ENCODE measurements around the gene CCDC24.

DNA sequence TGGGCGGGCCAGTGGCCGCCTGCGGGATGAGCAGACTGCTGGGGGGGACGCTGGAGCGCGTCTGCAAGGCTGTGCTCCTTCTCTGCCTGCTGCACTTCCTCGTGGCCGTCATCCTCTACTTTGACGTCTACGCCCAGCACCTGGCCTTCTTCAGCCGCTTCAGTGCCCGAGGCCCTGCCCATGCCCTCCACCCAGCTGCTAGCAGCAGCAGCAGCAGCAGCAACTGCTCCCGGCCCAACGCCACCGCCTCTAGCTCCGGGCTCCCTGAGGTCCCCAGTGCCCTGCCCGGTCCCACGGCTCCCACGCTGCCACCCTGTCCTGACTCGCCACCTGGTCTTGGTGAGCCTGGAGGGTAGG lies 10.3 kb upstream of the CCDC24 start:
- TF ChIP-seq, protein P1, sequence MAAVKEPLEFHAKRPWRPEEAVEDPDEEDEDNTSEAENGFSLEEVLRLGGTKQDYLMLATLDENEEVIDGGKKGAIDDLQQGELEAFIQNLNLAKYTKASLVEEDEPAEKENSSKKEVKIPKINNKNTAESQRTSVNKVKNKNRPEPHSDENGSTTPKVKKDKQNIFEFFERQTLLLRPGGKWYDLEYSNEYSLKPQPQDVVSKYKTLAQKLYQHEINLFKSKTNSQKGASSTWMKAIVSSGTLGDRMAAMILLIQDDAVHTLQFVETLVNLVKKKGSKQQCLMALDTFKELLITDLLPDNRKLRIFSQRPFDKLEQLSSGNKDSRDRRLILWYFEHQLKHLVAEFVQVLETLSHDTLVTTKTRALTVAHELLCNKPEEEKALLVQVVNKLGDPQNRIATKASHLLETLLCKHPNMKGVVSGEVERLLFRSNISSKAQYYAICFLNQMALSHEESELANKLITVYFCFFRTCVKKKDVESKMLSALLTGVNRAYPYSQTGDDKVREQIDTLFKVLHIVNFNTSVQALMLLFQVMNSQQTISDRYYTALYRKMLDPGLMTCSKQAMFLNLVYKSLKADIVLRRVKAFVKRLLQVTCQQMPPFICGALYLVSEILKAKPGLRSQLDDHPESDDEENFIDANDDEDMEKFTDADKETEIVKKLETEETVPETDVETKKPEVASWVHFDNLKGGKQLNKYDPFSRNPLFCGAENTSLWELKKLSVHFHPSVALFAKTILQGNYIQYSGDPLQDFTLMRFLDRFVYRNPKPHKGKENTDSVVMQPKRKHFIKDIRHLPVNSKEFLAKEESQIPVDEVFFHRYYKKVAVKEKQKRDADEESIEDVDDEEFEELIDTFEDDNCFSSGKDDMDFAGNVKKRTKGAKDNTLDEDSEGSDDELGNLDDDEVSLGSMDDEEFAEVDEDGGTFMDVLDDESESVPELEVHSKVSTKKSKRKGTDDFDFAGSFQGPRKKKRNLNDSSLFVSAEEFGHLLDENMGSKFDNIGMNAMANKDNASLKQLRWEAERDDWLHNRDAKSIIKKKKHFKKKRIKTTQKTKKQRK (IDR thresholded peaks at IDR 0.05; ENCODE audit: borderline replicate concordance, low read depth, low read length), result no peak
- TF ChIP-seq ZNF274 (IDR thresholded peaks at IDR 0.05; ENCODE audit: borderline replicate concordance, low read depth, low read length) (no peak), SIX5 (IDR thresholded peaks at IDR 0.05; ENCODE audit: borderline replicate concordance in 1 of 2, insufficient read depth in 1 of 2, low read depth in 1 of 2, low read length in 2 of 2) (no peak), TBP (optimal IDR thresholded peaks at IDR 0.05; ENCODE audit: low read depth, low read length) (no peak), HNRNPK (IDR thresholded peaks at IDR 0.05; ENCODE audit: low read depth, low read length, poor library complexity, severe bottlenecking) (no peak), RAD21 (CRISPR knock-in tag; conservative IDR thresholded peaks at IDR 0.05 in 1 of 2, IDR thresholded peaks at IDR 0.05 in 1 of 2) (no peak), NFIC (IDR thresholded peaks at IDR 0.05) (no peak), TEAD1 (CRISPR knock-in tag; IDR thresholded peaks at IDR 0.05) (no peak), MIER1 (IDR thresholded peaks at IDR 0.05; ENCODE audit: low read depth) (no peak), MEF2A (IDR thresholded peaks at IDR 0.05; ENCODE audit: control insufficient read depth, low read depth, low read length) (no peak), HNRNPH1 (optimal IDR thresholded peaks at IDR 0.05; ENCODE audit: low read depth, low read length) (no peak)
- TF ChIP-seq, protein P2, sequence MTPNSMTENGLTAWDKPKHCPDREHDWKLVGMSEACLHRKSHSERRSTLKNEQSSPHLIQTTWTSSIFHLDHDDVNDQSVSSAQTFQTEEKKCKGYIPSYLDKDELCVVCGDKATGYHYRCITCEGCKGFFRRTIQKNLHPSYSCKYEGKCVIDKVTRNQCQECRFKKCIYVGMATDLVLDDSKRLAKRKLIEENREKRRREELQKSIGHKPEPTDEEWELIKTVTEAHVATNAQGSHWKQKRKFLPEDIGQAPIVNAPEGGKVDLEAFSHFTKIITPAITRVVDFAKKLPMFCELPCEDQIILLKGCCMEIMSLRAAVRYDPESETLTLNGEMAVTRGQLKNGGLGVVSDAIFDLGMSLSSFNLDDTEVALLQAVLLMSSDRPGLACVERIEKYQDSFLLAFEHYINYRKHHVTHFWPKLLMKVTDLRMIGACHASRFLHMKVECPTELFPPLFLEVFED (CRISPR knock-in tag; conservative IDR thresholded peaks at IDR 0.05), result no peak
- TF ChIP-seq, protein P3, sequence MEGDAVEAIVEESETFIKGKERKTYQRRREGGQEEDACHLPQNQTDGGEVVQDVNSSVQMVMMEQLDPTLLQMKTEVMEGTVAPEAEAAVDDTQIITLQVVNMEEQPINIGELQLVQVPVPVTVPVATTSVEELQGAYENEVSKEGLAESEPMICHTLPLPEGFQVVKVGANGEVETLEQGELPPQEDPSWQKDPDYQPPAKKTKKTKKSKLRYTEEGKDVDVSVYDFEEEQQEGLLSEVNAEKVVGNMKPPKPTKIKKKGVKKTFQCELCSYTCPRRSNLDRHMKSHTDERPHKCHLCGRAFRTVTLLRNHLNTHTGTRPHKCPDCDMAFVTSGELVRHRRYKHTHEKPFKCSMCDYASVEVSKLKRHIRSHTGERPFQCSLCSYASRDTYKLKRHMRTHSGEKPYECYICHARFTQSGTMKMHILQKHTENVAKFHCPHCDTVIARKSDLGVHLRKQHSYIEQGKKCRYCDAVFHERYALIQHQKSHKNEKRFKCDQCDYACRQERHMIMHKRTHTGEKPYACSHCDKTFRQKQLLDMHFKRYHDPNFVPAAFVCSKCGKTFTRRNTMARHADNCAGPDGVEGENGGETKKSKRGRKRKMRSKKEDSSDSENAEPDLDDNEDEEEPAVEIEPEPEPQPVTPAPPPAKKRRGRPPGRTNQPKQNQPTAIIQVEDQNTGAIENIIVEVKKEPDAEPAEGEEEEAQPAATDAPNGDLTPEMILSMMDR (IDR thresholded peaks at IDR 0.05 in 2 of 3, conservative IDR thresholded peaks at IDR 0.05 in 1 of 3; ENCODE audit: insufficient read depth in 2 of 3, low read depth in 1 of 3, low read length in 3 of 3), result no peak
- TF ChIP-seq, protein P4, sequence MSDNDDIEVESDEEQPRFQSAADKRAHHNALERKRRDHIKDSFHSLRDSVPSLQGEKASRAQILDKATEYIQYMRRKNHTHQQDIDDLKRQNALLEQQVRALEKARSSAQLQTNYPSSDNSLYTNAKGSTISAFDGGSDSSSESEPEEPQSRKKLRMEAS (CRISPR knock-in tag; IDR thresholded peaks at IDR 0.05), result no peak
